Parathyroid adenoma (tissue), 2 donors: Measurements from ENCODE around the gene COG3.

Experiments used
- H2AFZ ChIP-seq: fragments of 300-600 bp; sonication (generic); one replicate; pipeline ENCODE4 v1.7.0; 2017; ENCODE audit warnings: antibody characterized with exemption, mild to moderate bottlenecking
- H3K27ac ChIP-seq: fragments of 300-600 bp; sonication (generic); one replicate; pipeline ENCODE4 v1.7.0; 2017
- H3K27me3 ChIP-seq: fragments of 300-600 bp; sonication (generic); one replicate; pipeline ENCODE4 v1.7.0; 2017; ENCODE audit warnings: low read length; ENCODE audit not compliant: control insufficient read depth, insufficient read depth
- H3K36me3 ChIP-seq: fragments of 300-600 bp; sonication (generic); one replicate; pipeline ENCODE4 v1.7.0; 2017; ENCODE audit warnings: low read length; ENCODE audit not compliant: control insufficient read depth, insufficient read depth
- H3K4me1 ChIP-seq: fragments of 300-600 bp; sonication (generic); one replicate; pipeline ENCODE4 v1.7.0; 2017; ENCODE audit warnings: control low read depth
- H3K4me2 ChIP-seq: fragments of 300-600 bp; sonication (generic); one replicate; pipeline ENCODE4 v1.7.0; 2017; ENCODE audit warnings: low read length
- H3K4me3 ChIP-seq: fragments of 300-600 bp; sonication (generic); one replicate; pipeline ENCODE4 v1.7.0; 2017; ENCODE audit warnings: low read depth, low read length
- H3K79me2 ChIP-seq: fragments of 300-600 bp; sonication (generic); one replicate; pipeline ENCODE4 v1.7.0; 2017; ENCODE audit warnings: control low read depth
- H3K9ac ChIP-seq: fragments of 300-600 bp; sonication (generic); one replicate; pipeline ENCODE4 v1.7.0; 2017; ENCODE audit warnings: mild to moderate bottlenecking
- H3K9me3 ChIP-seq: fragments of 300-600 bp; sonication (generic); one replicate; pipeline ENCODE4 v1.7.0; 2017; ENCODE audit warnings: low read length; ENCODE audit not compliant: control insufficient read depth
- CTCF ChIP-seq: fragments of 300-600 bp; sonication (generic); IDR thresholded peaks from one replicate; pipeline ENCODE4 v1.7.0; 2017; ENCODE audit warnings: antibody characterized with exemption, mild to moderate bottlenecking
- donor health status: primary hyperparathyroidism.

The COG3 gene

GRCh38 chr13:45464141-45464686, 525 bp upstream of the COG3 start:
- peak overlapping the region; percentile 88 for H3K27ac ChIP-seq
- H2AFZ ChIP-seq = peak overlapping the region; percentile 93
- H3K4me2 ChIP-seq = peak overlapping the region; percentile 63
- no peaks in the 10 kb centered on the region for H3K4me1 ChIP-seq
- peak; percentile 27 for TF ChIP-seq CTCF
- H3K4me3 ChIP-seq = peak overlapping the region; percentile 92
- H3K9me3 ChIP-seq = no peaks in the 10 kb centered on the region
- H3K27me3 ChIP-seq = no peaks in the 10 kb centered on the region
- peaks cover 2% of the 10 kb centered on the region for H3K79me2 ChIP-seq
- H3K9ac ChIP-seq = no peak overlapping the region
- H3K36me3 ChIP-seq = no peaks in the 10 kb centered on the region

- no peak overlapping the region for H3K27ac ChIP-seq
Observed at GRCh38 chr13:45466359-45466758, 1.6 kb downstream of the COG3 start.

GRCh38 chr13:45468635-45469034, 3.9 kb downstream of the COG3 start:
- no peak for TF ChIP-seq CTCF
- H3K4me1 ChIP-seq = no peaks in the 10 kb centered on the region
- no peaks in the 10 kb centered on the region for H3K27me3 ChIP-seq
- H3K4me2 ChIP-seq = no peak overlapping the region
- no peak overlapping the region for H3K9ac ChIP-seq
- peaks cover 25% of the 10 kb centered on the region for H3K79me2 ChIP-seq
- H3K9me3 ChIP-seq = no peaks in the 10 kb centered on the region
- no peak overlapping the region for H2AFZ ChIP-seq
- no peak overlapping the region for H3K27ac ChIP-seq
- no peak overlapping the region for H3K4me3 ChIP-seq
- H3K36me3 ChIP-seq = no peaks in the 10 kb centered on the region

More at GRCh38 chr13:45466359-45466758, 1.6 kb downstream of the COG3 start:
- no peaks in the 10 kb centered on the region for H3K4me1 ChIP-seq
- no peaks in the 10 kb centered on the region for H3K36me3 ChIP-seq
- H3K4me2 ChIP-seq = no peak overlapping the region
- peaks cover 18% of the 10 kb centered on the region for H3K79me2 ChIP-seq
- TF ChIP-seq CTCF = no peak
- H3K4me3 ChIP-seq = no peak overlapping the region
- H3K9ac ChIP-seq = no peak overlapping the region
- no peaks in the 10 kb centered on the region for H3K9me3 ChIP-seq
- no peaks in the 10 kb centered on the region for H3K27me3 ChIP-seq
- H2AFZ ChIP-seq = no peak overlapping the region

GRCh38 chr13:45472171-45472705, 7.5 kb downstream of the COG3 start:
- Histone ChIP-seq H3K36me3 (no peaks in the 10 kb centered on the region), H3K4me2 (no peak overlapping the region), H2AFZ (no peak overlapping the region), H3K79me2 (peaks cover 23% of the 10 kb centered on the region), H3K9me3 (no peaks in the 10 kb centered on the region), H3K4me3 (no peak overlapping the region), H3K27ac (no peak overlapping the region), H3K27me3 (no peaks in the 10 kb centered on the region), H3K9ac (no peak overlapping the region), H3K4me1 (no peaks in the 10 kb centered on the region)
- no peak for TF ChIP-seq CTCF

- H3K79me2 ChIP-seq = peaks cover 23% of the 10 kb centered on the region
- H3K9me3 ChIP-seq = no peaks in the 10 kb centered on the region
- H3K36me3 ChIP-seq = no peaks in the 10 kb centered on the region
- H3K4me2 ChIP-seq = no peak overlapping the region
- no peaks in the 10 kb centered on the region for H3K4me1 ChIP-seq
- no peak for TF ChIP-seq CTCF
- H2AFZ ChIP-seq = no peak overlapping the region
- no peak overlapping the region for H3K27ac ChIP-seq
- no peak overlapping the region for H3K9ac ChIP-seq
- no peak overlapping the region for H3K4me3 ChIP-seq
- no peaks in the 10 kb centered on the region for H3K27me3 ChIP-seq
Observed at GRCh38 chr13:45473627-45474026, 8.9 kb downstream of the COG3 start.
